Cerebellar cortex (tissue), 1 donor: Measurements from ENCODE around the gene HDAC4.

Experiments used
- DNase-seq: peaks from one replicate; pipeline ENCODE4 v3.0.0-alpha.2; 2015; ENCODE audit warnings: low spot score

Gene HDAC4

DNA sequence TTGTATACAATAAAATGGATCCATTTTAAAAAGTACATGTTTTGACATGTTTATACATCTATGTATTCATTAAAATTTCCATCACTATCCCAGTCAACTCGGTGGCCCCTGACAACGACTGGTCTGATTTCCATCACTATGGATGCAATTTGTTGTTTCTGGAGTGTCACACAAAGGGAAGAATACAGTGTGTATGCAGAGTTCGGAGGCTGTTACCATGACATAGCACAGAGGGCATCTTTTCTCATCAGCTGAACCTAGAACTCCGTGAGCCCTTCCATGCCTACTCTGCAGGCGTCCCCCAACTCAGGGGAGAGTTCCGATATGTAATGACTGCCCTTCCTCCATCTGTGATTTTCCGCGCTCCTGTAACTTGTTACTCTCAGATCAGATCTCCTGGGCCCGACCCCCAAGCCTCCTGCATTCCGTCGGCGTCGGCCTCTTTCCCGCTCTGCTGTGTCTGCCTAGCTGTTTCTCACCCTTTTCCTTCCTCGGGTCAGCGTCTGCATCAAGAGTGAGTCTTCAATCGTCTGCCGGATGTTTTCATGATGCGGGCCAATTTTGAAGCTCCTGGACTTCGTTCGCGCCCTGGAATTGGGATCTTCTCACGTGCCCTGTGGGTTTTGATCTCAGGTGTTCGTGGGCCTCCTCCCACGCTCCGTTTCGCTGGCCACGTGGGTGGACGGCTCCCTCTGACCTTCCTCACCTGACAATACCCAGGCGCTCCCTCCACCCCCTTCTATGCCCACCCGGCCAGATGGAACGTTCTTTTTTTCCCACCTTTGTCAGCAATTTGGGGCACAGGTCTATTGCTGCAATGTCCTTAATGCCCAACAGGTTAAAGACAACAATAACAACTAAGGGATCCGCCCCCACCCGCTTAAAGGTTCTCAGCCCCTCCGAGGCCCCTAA, 391.9 kb downstream of the HDAC4 start:
- no peak for DNase-seq

DNA sequence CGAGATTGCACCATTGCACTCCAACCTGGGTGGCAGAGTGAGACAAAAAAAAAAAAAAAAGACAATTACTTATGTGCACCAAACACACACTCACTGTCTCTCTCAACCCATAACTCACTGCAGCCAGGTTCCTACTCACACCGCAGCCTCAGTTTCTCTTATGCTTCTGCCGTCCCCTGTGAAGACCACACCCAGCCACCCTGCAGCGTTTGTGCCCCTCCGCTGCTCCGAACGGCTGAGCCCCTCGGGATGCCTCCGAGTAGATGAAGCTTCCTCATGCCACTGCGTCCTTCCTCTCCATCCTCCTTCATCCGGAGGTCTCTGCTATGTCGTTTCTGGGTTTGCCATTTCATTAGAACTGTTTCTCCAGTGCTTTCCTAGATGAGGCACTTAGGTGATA, 392.8 kb downstream of the HDAC4 start:
- no peak for DNase-seq

DNA sequence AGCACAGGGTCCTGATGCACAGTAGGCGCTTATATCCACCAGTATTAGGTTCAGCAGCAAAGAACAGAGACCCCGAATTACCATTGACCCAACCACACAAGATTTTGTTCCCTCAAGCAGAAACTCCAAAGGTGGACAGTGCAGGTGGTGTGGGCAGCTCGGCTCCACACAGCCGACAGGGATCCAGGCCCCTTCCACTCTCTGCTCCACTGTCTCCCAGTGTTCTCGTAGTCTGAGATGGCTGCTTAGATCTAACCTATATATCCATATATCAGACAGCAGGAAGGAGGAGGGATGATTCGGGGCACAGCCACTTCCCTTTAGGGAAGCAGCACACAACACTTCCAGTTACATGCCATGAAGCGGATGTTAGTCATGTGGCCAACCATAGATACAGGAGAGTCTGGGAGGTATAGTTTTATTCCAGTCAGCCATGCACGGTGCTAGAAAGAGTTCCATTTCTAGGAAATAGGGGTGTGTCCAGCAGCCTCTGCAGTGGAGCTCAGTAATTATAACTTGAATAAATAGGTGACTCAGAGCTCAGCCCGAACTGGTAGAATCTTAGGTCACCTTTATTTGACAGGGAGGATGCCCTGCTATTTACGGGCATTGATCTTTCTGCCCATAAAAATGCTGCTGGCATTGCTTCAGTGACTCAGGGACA, 394.1 kb downstream of the HDAC4 start:
- no peak for DNase-seq

DNA sequence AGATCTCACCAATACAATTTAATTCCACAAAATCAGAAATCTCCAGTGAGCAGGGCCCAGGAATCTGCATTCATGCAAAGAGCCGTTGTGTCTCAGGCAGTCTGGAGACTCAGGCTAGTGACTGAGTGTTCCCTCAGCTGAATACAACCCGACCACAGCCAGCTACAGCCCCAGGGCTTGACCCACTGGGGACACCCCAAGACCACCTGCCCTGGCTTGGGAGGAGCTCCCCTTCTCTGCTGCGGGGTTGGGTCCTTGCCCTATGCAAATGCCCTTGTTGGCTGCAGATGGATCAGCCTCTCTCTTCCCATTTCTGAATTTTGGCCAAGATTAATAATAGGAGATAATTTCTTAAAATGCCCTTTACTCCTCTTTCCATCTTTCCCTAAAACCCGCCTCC, 395.2 kb downstream of the HDAC4 start:
- DNase-seq: no peak

DNA sequence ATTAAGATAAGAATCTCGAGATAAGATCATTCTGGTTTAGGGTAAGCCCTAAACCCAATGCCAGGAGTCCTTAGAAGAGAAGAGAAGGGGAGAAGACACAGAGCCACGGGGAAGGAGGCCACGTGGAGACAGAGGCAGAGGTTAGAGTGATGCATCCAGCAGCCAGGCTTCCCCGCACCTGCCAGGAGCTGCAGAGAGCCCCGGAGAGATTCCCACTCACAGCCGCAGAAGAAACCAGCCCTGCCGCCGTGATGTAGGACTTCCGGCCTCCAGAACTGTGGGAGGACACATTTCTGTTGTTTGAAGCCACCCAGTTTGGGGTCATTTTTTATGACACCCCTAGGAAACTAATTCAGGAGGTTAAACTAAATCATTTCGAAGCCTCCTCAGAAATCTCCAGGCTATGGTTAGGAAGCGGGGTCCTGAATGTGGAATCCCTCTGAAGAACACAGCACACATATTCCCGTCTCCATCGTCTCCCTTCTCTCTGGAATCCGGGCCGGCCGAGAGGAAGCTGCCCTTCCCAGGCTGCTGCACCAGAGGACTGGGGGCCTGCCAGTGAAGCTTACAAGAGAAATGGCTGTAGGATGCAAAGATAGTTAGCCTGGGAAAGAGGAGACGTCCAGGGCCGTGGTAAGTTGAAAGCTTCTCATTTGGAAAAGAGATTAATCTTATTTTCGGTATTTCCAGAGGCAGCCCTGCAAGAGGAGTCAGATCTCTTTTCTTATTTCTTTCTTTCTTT, 396.4 kb downstream of the HDAC4 start:
- DNase-seq: no peak

DNA sequence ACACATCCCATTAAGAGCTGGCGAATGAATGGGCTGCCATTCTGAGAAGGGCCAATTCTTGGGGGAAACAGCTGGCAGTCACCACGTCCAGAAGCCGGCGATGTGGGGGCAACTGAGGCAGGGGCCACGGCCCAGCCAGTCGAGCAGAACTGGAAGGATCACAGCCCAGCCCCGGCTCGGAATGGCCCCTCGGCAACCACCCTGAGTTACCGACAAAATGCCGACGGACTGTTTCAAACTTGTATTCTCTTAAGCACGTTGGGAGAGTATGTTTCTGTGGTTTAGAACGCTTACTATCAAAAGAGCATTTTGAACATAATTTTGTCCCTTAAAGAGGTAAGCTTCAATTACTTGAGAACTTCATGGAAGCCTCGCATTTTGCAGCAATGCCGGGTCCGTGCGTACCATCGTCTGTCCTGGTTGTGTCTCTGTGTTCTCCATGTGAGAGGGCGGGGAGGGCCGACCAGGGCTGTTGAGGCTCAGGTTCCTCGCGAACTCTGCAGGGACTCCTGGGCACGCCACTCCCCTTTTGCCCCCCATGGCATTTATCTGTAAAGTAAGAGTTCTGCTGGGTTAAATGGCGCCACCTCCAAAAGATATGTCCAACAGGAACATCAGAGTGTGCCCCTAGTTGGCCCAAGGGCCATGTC, 397.1 kb downstream of the HDAC4 start:
- no peak for DNase-seq

DNA sequence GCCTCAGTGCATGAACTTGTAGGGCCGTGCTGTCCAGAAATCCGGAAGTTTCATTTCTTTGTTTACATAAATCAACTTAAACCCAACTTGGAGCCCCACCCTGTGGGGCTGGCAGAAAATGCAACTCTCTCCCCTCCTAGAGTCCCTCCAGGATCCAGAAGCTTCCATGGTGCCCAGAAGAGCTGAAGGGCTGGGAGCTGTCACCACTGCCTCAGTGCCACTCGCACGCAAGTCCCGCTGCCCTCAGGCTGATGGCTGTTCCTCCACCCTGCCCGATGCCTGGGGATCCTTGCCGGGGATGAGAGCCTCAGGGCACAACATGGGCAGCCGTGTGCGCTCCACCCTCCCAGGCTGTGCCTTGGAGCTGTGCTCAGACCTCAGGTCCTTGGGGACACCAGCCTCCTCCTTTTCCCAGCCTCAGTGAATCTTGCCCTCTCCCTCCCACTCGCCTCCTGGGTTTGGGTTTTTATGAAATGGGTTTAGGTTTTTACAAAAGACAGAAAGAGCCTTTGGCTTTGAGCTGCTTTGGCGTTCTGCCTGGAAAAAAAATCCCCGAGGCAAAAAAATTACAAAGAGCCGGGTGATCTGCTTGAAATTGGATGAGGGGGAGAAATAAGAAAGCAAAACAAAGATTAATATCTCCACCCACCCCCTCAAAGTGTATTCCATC, 397.7 kb downstream of the HDAC4 start:
- no peak for DNase-seq

DNA sequence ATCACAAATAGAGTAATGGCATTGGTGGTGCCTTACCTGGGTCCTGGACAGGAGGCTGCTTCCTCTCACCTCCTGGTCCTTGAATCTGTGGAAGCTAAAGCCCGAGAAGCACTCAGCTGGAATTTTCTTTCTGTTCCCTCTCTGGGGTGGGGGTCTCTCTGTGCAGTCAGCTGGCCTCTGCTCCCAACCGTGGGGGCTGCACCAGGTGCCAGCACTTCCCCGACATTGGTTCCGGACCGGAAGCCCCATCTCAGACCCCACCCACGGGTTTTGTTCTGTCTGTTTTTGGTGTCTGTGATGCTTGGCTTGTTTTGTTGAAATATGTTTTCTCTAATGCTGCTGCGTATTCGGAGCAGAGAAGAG, 398.2 kb downstream of the HDAC4 start:
- no peak for DNase-seq

DNA sequence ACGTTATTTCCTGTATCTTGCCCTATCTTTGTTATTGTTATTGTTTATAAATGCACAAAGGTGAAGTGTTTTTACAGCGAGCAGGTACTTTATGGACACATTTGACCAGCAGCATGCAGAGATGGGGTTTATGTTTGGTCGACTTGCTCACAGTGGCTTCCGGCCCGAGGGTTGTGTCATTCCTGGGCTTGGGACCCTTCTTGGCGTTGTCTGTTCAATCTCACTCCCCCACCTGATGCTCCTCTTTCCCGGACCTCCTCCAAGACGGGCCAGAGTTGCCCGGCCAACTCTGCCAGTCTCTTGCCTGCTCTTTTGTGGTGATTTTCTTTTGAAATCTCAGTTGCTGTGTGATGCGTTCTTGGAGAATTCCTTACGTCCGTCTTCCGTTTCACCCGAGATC, 399.0 kb downstream of the HDAC4 start:
- DNase-seq: no peak

DNA sequence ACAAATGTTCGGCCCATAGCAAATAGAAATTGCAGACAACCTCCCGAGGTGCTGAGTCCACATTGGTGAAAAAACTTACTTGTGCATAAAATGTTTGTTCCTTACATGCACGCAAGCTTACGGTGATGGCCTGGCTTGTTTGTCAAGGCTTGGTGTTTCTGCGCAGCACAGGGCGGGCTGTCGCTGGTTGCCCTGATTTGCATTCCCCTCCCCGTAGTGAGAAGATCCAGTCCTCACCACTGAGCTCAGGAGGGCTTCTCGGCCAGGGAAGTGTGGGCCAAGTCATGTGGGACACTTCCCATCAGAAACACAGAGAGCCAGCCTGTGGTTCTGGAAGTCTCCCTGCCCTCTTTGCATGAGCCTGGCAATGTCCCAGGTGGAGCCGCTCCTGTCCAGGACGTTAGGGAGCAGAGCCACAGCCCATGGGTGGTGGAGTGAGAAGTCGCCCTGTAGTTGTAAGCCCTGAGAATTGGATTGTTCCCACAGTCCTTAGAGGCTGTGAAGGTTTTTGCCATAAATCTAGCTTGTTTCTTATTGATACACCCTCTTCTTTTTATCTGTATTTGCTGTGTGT, 400.2 kb downstream of the HDAC4 start:
- no peak for DNase-seq

DNA sequence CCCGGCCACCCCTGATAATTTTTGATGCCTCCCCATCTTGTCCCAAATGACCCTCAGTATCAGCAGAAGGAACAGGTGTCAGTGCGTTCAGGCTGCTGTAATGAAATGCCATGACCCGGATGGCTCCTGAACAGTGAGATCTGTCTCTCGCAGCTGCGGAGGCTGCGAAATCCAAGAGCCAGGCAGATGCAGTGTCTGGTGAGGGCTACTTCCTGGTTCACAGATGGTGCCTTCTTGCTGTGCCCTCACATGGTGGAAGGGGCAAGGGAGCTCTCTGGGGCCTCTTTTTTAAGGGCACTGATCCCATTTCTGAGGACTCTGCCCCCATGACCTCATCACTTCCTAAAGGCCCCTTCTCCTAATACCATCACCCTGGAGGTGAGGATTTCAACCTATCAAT, 400.7 kb downstream of the HDAC4 start:
- DNase-seq: no peak

DNA sequence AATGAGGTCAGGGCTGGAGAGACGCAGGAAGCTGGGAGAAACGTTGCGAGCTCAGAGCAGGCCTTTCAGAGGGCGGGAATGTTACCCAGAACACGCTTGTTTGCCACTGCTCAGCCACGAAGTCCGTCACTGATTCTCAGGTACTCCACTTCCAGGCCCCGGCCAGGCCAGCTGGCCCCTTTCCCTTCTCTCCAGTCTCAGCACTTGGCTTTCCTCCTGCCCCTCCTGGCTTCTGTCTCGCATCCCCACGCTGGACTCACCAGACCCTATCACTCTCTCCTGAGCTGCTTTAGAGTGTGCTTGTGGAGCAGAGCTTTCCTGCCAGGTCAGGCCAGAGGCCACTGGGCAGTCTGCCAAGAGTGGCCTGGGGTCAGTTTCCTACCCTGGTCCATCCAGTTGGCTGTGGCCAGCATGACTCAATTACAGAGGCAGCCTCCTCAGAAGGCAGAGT, 401.5 kb downstream of the HDAC4 start:
- DNase-seq: no peak

DNA sequence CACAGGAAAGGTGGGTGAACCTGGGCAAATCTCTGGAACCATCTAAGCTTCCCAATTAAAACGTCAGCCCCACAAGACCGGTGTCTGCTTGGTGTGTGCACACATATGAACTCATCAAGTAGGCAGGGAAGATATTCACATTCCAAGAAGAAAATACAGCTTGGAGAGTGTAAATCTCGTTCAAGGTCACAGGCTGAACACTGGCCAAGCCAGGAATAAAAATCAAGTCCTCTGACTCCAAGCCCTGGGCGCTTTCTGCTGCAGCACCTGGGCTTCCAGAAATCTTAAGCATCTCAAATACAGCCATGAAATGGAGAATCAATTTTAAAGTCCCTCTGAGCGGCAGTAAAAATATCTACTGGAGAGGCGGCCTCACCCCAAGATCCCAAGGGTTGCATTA, 402.0 kb downstream of the HDAC4 start:
- no peak for DNase-seq
